H9 (cell line): Measurements from ENCODE around the gene GSTO2. TPM values are rescaled to one million over a fixed set of nuclear protein-coding genes. Genes with fewer than 3 reads are reported as not detected.

ENCODE experiments used
- DNase-seq: peaks from one replicate; pipeline ENCODE4 v3.0.0-alpha.2; 2017
- H2AFZ ChIP-seq: one replicate; pipeline ENCODE4 v1.6.1; 2013; ENCODE audit warnings: mild to moderate bottlenecking, low read length, control low read depth, moderate library complexity
- H2AK5ac ChIP-seq: 2 replicates; pipeline ENCODE4 v1.6.1; 2013; ENCODE audit warnings: low read length, control low read depth, mixed read lengths; ENCODE audit not compliant: insufficient read length
- H2BK120ac ChIP-seq: one replicate; pipeline ENCODE4 v1.6.1; 2013; ENCODE audit warnings: low read depth, mild to moderate bottlenecking, low read length, control low read depth, inconsistent platforms; ENCODE audit not compliant: poor library complexity, severe bottlenecking
- H2BK12ac ChIP-seq: 2 replicates; pipeline ENCODE4 v1.6.1; 2013; ENCODE audit warnings: low read length, control low read depth, mixed read lengths, low read depth; ENCODE audit not compliant: insufficient read length
- H2BK15ac ChIP-seq: 2 replicates; pipeline ENCODE4 v1.6.1; 2013; ENCODE audit warnings: low read depth, low read length, control low read depth
- H2BK20ac ChIP-seq: one replicate; pipeline ENCODE4 v1.6.1; 2013; ENCODE audit warnings: low read depth, mild to moderate bottlenecking, low read length, control low read depth, inconsistent platforms; ENCODE audit not compliant: poor library complexity, severe bottlenecking
- H2BK5ac ChIP-seq: 2 replicates; pipeline ENCODE4 v1.6.1; 2013; ENCODE audit warnings: low read length, control low read depth, mixed read lengths; ENCODE audit not compliant: insufficient read length
- H3K14ac ChIP-seq: 2 replicates; pipeline ENCODE4 v1.6.1; 2013; ENCODE audit warnings: low read length, control low read depth; ENCODE audit not compliant: insufficient read depth
- H3K18ac ChIP-seq: 2 replicates; pipeline ENCODE4 v1.6.1; 2013; ENCODE audit warnings: low read depth, mild to moderate bottlenecking, mixed read lengths, low read length, control low read depth; ENCODE audit not compliant: insufficient read length
- H3K23ac ChIP-seq: 2 replicates; pipeline ENCODE4 v1.6.1; 2013; ENCODE audit warnings: low read length, control low read depth, mixed read lengths, low read depth; ENCODE audit not compliant: insufficient read length
- H3K23me2 ChIP-seq: 2 replicates; pipeline ENCODE4 v1.6.1; 2013; ENCODE audit warnings: low read depth, mild to moderate bottlenecking, mixed read lengths, low read length, control low read depth; ENCODE audit not compliant: insufficient read length, poor library complexity, severe bottlenecking
- H3K27ac ChIP-seq: 2 replicates; pipeline ENCODE4 v1.5.1; 2013; ENCODE audit warnings: low read length, control low read depth, mixed read lengths, low read depth; ENCODE audit not compliant: insufficient read length
- H3K27me3 ChIP-seq: 2 replicates; pipeline ENCODE4 v1.6.1; 2013; ENCODE audit warnings: low read length, control low read depth, inconsistent platforms; ENCODE audit not compliant: insufficient read depth
- H3K4ac ChIP-seq: 2 replicates; pipeline ENCODE4 v1.6.1; 2013; ENCODE audit warnings: low read depth, mild to moderate bottlenecking, control low read depth, inconsistent platforms, low read length, moderate library complexity
- H3K4me1 ChIP-seq: 2 replicates; pipeline ENCODE4 v1.6.1; 2013; ENCODE audit warnings: low read length, control low read depth, inconsistent platforms; ENCODE audit not compliant: insufficient read depth
- H3K4me2 ChIP-seq: 2 replicates; pipeline ENCODE4 v1.6.1; 2013; ENCODE audit warnings: low read length, control low read depth, mixed read lengths; ENCODE audit not compliant: insufficient read length, insufficient read depth
- H3K56ac ChIP-seq: 2 replicates; pipeline ENCODE4 v1.6.1; 2013; ENCODE audit warnings: low read depth, mild to moderate bottlenecking, mixed read lengths, low read length, control low read depth; ENCODE audit not compliant: insufficient read length
- H3K79me1 ChIP-seq: 2 replicates; pipeline ENCODE4 v1.6.1; 2013; ENCODE audit warnings: low read depth, mild to moderate bottlenecking, moderate library complexity, low read length, control low read depth, inconsistent platforms; ENCODE audit not compliant: insufficient read depth, poor library complexity, severe bottlenecking
- H3K79me2 ChIP-seq: 2 replicates; pipeline ENCODE4 v1.6.1; 2013; ENCODE audit warnings: low read length, control low read depth, inconsistent platforms; ENCODE audit not compliant: insufficient read depth
- H3K9ac ChIP-seq: 2 replicates; pipeline ENCODE4 v1.6.1; 2013; ENCODE audit warnings: low read length, control low read depth, mixed read lengths; ENCODE audit not compliant: insufficient read length; ENCODE audit errors: extremely low read depth
- H3K9me3 ChIP-seq: one replicate; pipeline ENCODE4 v1.6.1; 2013; ENCODE audit warnings: low read depth, low read length, inconsistent platforms; ENCODE audit not compliant: control insufficient read depth
- H3T11ph ChIP-seq: one replicate; pipeline ENCODE4 v1.6.1; 2013; ENCODE audit warnings: mild to moderate bottlenecking, low read length, control low read depth, inconsistent platforms
- H4K20me1 ChIP-seq: one replicate; pipeline ENCODE4 v1.6.1; 2013; ENCODE audit not compliant: control insufficient read depth, insufficient read length, insufficient read depth
- H4K5ac ChIP-seq: 2 replicates; pipeline ENCODE4 v1.6.1; 2013; ENCODE audit warnings: low read depth, mild to moderate bottlenecking, mixed read lengths, low read length, control low read depth; ENCODE audit not compliant: insufficient read length
- H4K8ac ChIP-seq: replicated peaks from 2 replicates; pipeline ENCODE4 v1.6.1; 2013; ENCODE audit warnings: low read length, control low read depth, mixed read lengths, low read depth; ENCODE audit not compliant: insufficient read length
- H4K91ac ChIP-seq: 2 replicates; pipeline ENCODE4 v1.6.1; 2013; ENCODE audit warnings: low read depth, mild to moderate bottlenecking, moderate library complexity, mixed read lengths, low read length, control low read depth; ENCODE audit not compliant: insufficient read length
- H3K27ac Mint-ChIP-seq, 3 experiments: 2 replicates in 2 of 3; 3 replicates in 1 of 3; pipeline ENCODE4 v1.8.0; 2020 to 2021; ENCODE audit warnings: mixed read lengths in 3 of 3, mild to moderate bottlenecking in 1 of 3, moderate library complexity in 1 of 3
- H3K27me3 Mint-ChIP-seq: 2 replicates; pipeline ENCODE4 v1.8.0; 2021; ENCODE audit warnings: low read depth, mild to moderate bottlenecking, moderate library complexity, mixed read lengths
- H3K36me3 Mint-ChIP-seq, 3 experiments: 2 replicates in 2 of 3; 3 replicates in 1 of 3; pipeline ENCODE4 v1.8.0; 2020 to 2021; ENCODE audit warnings: low read depth in 3 of 3, mixed read lengths in 3 of 3; ENCODE audit not compliant: insufficient read depth in 1 of 3
- H3K4me1 Mint-ChIP-seq, 2 experiments: 2 replicates each; pipeline ENCODE4 v1.8.0; 2020; ENCODE audit warnings: mixed read lengths in 2 of 2
- H3K4me3 Mint-ChIP-seq, 2 experiments: 2 replicates in 1 of 2; 3 replicates in 1 of 2; pipeline ENCODE4 v1.8.0; 2020 to 2021; ENCODE audit warnings: mild to moderate bottlenecking in 2 of 2, mixed read lengths in 2 of 2, moderate library complexity in 1 of 2
- H3K9me3 Mint-ChIP-seq, 2 experiments: 2 replicates in 1 of 2; 3 replicates in 1 of 2; pipeline ENCODE4 v1.8.0; 2020; ENCODE audit warnings: mild to moderate bottlenecking in 2 of 2, mixed read lengths in 2 of 2, moderate library complexity in 1 of 2
- CTCF ChIP-seq: fragments of 200-600 bp; sonication (generic); conservative IDR thresholded peaks from 3 replicates; pipeline ENCODE4 v1.8.0; 2021; ENCODE audit warnings: antibody characterized with exemption, mild to moderate bottlenecking
- WGBS: extraction: QIAGEN DNeasy Blood & Tissue Kit; methylation state at CpG from one replicate; pipeline ENCODE4 v1.1.7; 2013; ENCODE audit warnings: missing lambda C conversion rate, low lambda C conversion rate, mixed read lengths; ENCODE audit not compliant: insufficient read length; ENCODE audit errors: extremely low coverage; 5-methylcytosine and 5-hydroxymethylcytosine counted together
- total RNA-seq: library from RNA; stranded (reverse); gene quantifications from 2 replicates; pipeline ENCODE4 v1.2.1, GENCODE V29; 2021

GSTO2 gene
- total RNA-seq, 1 experiment from 2014 or later: 14.5 TPM

GRCh38 chr10:104318326-104318725 lies 49.3 kb downstream of the GSTO2 start:
- no peak for TF ChIP-seq CTCF
- Mint-ChIP-seq H3K4me1 (peaks cover 56 to 59% of the 10 kb centered on the region in 2 experiments), H3K27me3 (no peaks in the 10 kb centered on the region), H3K36me3 (peaks cover 17 to 38% (median 26%) of the 10 kb centered on the region in 3 experiments), H3K27ac (0 out of 7 replicates have a peak overlapping the region, but pooled peaks of 1 of the 3 experiments have one; percentile 58), H3K9me3 (no peaks in the 10 kb centered on the region), H3K4me3 (no peak overlapping the region)
- Histone ChIP-seq H3K27ac (no peak overlapping the region), H3K23ac (no peak overlapping the region), H2BK5ac (no peak overlapping the region), H4K91ac (no peak overlapping the region), H2BK120ac (no peak overlapping the region), H3K79me1 (no peaks in the 10 kb centered on the region), H2BK12ac (no peak overlapping the region), H3K4me1 (peaks cover 19% of the 10 kb centered on the region), H2AK5ac (no peak overlapping the region), H3K9me3 (no peaks in the 10 kb centered on the region), H2BK15ac (no peak overlapping the region), H4K5ac (no peak overlapping the region), H3K4me2 (no peak overlapping the region), H3K56ac (no peak overlapping the region), H3K18ac (no peak overlapping the region), H2BK20ac (no peak overlapping the region), H4K8ac (no peak overlapping the region), H4K20me1 (no peaks in the 10 kb centered on the region), H3K4ac (no peak overlapping the region), H3K9ac (no peak overlapping the region), H3K14ac (no peak overlapping the region), H3K79me2 (peaks cover 18% of the 10 kb centered on the region; the same call in 1 of the 2 replicates), H3K27me3 (no peaks in the 10 kb centered on the region), H2AFZ (no peak overlapping the region), H3T11ph (no peak overlapping the region), H3K23me2 (no peaks in the 10 kb centered on the region)
- no peak for DNase-seq
- WGBS: no CpG with 5 or more reads among the region's 5 CpGs
